Activated CD8-positive, alpha-beta memory T cell treated with anti-CD3 and anti-CD28 coated beads, Interleukin-2, amount 50 U/mL, for 24 hours (primary cell): ENCODE measurements around the gene NCR3LG1.
"Not testable (repeated sequence)": the region's sequence is repeated elsewhere in the genome, so short reads cannot be mapped to it uniquely, and the experiment has no call there.

Experiments
- DNase-seq: peaks from one replicate; pipeline ENCODE4 v3.0.0-alpha.2; 2020; ENCODE audit errors: extremely low read depth

Gene NCR3LG1

GRCh38 chr11:17410606-17411379, 59.2 kb downstream of the NCR3LG1 start:
- DNase-seq = no peak

DNA sequence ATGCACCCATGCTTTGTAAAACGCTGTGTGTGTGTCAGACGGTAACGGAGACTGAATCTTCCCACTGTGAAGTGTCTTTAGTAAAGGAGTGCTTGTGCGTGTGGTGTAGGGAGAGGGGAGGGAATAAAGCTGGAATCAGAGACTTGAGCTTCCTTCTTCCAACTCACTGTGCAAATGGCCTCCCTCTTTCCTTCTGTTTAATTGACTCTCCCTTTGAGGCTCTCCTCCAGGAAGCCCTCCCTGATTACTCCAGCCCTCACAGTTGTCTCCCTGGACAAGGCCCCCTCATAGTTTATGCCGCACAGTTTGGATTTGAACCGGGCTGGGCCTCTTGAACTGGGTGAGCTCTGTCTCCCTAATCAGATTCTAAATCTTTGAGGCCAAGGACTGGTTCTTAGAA, 59.8 kb downstream of the NCR3LG1 start:
- DNase-seq = no peak

GRCh38 chr11:17412488-17413180, 61.0 kb downstream of the NCR3LG1 start:
- DNase-seq = no peak

GRCh38 chr11:17413414-17414316, 62.1 kb downstream of the NCR3LG1 start:
- no peak for DNase-seq

DNA sequence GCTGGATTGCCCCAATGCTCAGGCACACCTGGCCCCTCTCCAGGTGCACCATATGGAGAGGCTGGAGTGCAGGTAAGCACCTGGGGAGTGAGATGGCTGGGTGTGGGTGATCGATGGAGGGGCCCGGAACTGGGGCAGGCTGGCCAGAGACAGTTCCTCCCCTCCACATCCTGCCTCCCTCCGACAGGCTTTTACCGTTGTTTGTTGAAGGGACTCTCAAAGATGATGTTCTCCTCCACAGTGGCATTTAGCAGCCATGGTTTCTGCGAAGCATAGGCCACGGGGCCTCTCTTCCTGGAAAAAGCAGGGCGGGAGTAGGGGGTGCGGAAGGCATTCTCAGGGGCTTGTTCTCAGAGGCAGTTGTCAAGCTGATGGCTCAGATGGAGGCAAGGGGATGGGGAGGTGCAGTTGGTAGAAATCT, 62.7 kb downstream of the NCR3LG1 start:
- DNase-seq = no peak

DNA sequence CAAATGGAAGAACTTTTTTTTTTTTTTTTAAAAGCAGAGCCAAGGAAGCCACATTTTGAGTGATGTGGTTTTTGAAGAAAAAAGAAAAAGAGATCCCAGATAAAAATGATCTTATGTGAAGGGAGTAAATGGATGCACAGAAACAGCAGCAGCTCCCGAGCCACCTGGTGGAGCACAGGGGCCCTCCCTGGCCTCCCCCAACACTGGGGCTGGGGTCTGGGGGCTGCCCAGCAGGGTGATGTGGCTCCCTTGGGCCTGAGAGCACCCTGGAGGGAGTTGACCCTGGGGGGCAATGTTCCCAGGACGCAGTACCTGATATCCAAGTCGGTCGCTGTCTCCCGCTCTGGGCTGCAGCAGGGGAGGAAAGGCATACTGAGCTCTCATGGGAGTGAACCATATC, 63.4 kb downstream of the NCR3LG1 start:
- DNase-seq = no peak

DNA sequence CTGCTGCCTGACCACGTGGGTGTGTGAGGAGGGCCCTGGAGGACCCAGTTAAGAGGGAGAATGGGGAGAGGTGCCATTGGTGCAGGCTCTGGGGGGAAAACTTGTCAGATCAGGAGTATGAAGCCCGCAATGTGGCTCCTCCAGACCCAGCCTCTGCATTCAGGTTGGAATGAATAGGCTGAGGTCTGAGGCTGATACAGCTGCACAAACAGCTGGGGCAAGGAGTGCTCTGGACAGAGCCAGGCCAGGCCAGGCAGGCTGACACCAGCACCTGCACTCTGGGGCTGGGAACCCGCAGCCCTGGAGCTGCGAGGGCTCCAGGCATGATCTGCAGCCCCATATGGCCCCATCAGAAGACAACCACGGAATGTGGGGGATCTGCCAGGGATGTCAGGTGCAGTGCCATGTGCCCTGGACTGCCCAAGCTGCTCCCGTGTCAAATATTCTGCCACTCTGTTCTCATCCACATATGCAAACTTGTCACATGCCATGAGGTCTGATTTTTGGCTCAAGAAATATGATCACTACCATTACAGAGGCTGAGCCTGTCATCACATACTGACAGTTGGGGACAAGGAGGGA, 64.0 kb downstream of the NCR3LG1 start:
- no peak for DNase-seq

DNA sequence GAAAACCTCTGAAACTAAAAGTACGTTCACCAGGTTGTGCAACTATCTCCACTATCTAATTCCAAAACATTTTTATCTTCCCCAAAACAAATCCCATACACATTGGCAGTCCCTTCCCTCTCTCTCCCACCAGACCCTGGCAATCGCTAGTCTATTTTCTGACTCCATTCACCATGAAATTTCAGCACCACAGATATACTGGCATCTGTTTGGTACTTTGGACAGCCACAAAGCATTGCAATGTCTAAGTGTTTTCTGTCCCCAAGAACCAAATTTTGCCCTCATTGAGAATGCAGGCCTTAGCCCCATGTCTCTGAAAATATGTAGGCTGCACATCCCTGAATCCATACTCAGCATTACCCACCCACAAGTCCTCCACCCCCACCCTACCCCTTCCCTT, 64.9 kb downstream of the NCR3LG1 start:
- DNase-seq = no peak

DNA sequence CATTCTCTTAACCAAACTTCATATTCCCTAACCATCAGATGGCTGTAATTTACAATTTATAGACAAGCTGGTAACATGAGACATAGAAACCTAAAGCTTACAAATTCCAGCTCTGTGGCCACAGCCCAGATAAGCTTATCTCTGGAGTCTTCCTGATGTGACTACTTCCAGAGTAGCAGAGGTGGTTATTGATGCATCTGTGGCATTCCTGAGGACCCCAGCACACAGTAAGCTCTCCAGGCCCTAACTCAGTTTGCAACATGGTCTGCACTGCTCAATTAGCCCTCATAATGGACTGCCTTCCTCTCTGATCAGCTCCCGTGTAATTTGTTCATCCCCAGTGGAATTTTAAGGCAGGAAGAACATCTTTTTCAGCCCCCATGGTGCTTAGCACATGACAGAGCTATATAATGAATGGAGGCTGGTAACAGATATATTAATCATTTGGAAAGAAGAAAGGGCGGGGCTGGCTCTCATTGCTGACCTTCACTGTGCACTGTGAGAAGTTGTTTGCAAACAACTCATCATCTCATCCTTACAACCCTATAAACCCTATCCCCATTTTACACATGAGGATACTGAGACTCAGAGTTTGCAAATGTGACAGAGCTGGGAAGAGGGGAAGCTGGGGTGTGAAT, 67.0 kb downstream of the NCR3LG1 start:
- no peak for DNase-seq

DNA sequence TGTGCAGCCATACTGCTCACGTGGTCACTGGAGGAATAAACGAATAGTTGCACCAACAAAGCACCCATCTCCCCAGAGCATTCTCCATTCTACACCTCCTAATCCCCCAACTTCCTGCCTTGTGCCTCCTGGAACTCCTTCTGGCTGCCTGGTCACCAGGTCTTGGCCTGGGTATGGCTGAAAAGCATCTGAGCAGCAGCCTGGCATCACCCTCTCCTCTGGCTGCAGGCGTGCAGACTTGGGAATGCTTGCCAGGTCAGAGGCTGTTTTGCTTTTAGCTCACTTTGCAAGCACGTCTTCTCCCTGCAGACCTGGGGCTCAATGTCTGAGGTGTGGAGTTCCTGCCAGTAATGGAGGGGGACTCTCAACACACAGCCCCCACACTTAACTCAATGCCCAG, 70.2 kb downstream of the NCR3LG1 start:
- no peak for DNase-seq

GRCh38 chr11:17423533-17424310, 72.1 kb downstream of the NCR3LG1 start:
- DNase-seq = no peak

DNA sequence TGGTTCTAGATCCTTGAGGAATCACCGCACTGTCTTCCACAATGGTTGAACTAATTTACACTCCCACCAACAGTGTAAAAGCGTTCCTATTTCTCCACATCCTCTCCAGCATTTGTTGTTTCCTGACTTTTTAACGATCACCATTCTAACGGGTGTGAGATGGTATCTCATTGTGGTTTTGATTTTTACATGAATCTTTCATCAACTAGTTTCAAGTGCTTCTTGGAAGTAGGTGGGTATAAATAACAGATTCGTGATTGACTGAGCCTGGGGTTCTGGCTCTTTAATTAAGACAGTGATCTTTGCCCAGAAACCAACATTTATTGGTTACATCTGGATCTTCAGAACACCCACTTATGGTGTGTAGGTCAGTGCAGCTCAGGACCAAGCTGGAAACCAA, 74.6 kb downstream of the NCR3LG1 start:
- not testable (repeated sequence) for DNase-seq
